ENCODE measurements around the gene ANK3.

DNA sequence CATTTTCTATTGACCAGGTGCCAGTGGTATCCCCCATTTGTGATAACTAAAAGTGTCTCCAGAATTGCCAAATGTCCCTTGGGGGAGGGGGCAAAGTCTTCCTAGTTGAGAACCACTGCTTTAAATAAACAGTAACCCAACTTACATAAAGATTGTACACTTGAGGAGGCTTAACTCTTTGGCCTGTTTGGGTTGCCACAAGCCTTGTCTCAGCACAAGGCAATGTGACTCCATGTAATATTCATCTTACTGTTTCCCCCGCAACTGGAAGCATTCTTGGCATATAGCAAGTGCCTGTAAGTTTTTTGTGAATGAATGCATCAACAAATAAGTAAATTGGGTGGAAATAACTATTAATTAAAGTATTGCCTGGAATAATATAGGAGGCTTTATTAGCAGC, 108.3 kb downstream of the ANK3 start:
- TF ChIP-seq POLR2A (IDR thresholded peaks at IDR 0.05) (no peak), CTCF (IDR thresholded peaks at IDR 0.05) (no peak)
